Calu3 (cell line): ENCODE measurements around the gene HSPG2. TPM values are rescaled to one million over a fixed set of nuclear protein-coding genes. Genes with fewer than 3 reads are reported as not detected.
A peak's percentile ranks its signal among the peaks of the same experiment; 100 is the strongest.

ENCODE experiments used
- BruUV-seq: library from RNA; stranded (reverse); fragments of 400-500 nt; replicated peaks from 2 replicates; lab custom pipeline; 2021; lab: Mats Ljungman, UMichigan
- CTCF ChIA-PET: fragments of 300-600 bp; sonication (Branson Sonifier 250); formaldehyde crosslinking; loops from one replicate; lab custom pipeline; 2022; ENCODE audit warnings: antibody characterized with exemption; lab: Charles Lee
- DNase-seq: peaks from one replicate; pipeline ENCODE4 v3.0.0; 2022
- H3K27ac Mint-ChIP-seq: one replicate; pipeline ENCODE4 v1.8.0; 2022; ENCODE audit warnings: mixed read lengths; ENCODE audit not compliant: unreplicated experiment
- H3K27me3 Mint-ChIP-seq: one replicate; pipeline ENCODE4 v1.8.0; 2022; ENCODE audit warnings: mixed read lengths; ENCODE audit not compliant: unreplicated experiment
- H3K36me3 Mint-ChIP-seq: one replicate; pipeline ENCODE4 v1.8.0; 2022; ENCODE audit warnings: mild to moderate bottlenecking, moderate library complexity, mixed read lengths; ENCODE audit not compliant: insufficient read depth, unreplicated experiment
- H3K4me1 Mint-ChIP-seq: one replicate; pipeline ENCODE4 v1.8.0; 2022; ENCODE audit warnings: mild to moderate bottlenecking, low read depth, mixed read lengths; ENCODE audit not compliant: unreplicated experiment
- H3K4me3 Mint-ChIP-seq: one replicate; pipeline ENCODE4 v1.8.0; 2022; ENCODE audit warnings: mild to moderate bottlenecking, low read depth, moderate library complexity, mixed read lengths; ENCODE audit not compliant: unreplicated experiment
- H3K9me3 Mint-ChIP-seq: one replicate; pipeline ENCODE4 v1.8.0; 2022; ENCODE audit warnings: low read depth, mixed read lengths; ENCODE audit not compliant: unreplicated experiment
- CTCF ChIP-seq: fragments of 200-600 bp; IDR thresholded peaks from one replicate; pipeline ENCODE4 v1.8.0; 2022; ENCODE audit warnings: antibody characterized with exemption; ENCODE audit not compliant: unreplicated experiment
- intact Hi-C: fragments of 100-400 bp; cut with micrococcal nuclease; formaldehyde crosslinking; loops from one replicate; pipeline ENCODE4 v1.10.0; 2022; ENCODE audit not compliant: unreplicated experiment
- total RNA-seq: library from RNA; stranded (reverse); gene quantifications from 2 replicates; pipeline ENCODE4 v1.2.3, GENCODE V29; 2022

The HSPG2 gene
- total RNA-seq, 1 experiment from 2014 or later = 397 TPM

- H3K4me1 Mint-ChIP-seq = peaks cover 26% of the 10 kb centered on the region
- H3K4me3 Mint-ChIP-seq = peak overlapping the region; percentile 59
- H3K36me3 Mint-ChIP-seq = peaks cover 22% of the 10 kb centered on the region
- no peaks in the 10 kb centered on the region for H3K27me3 Mint-ChIP-seq
- peak overlapping the region; percentile 73 for H3K27ac Mint-ChIP-seq
- intact Hi-C loops = no loop called here
- no peak for TF ChIP-seq CTCF
- H3K9me3 Mint-ChIP-seq = no peaks in the 10 kb centered on the region
- CTCF ChIA-PET = interaction anchor here (0.9 kb wide), 1 partner anchor 17 kb away, joined by 4 read pairs; no protein-coding TSS in a partner anchor
- BruUV-seq = no TSS peak
- DNase-seq = peak; percentile 86
Observed at GRCh38 chr1:21956720-21957552, 19.8 kb upstream of the HSPG2 start.

GRCh38 chr1:21955501-21956281, 18.6 kb upstream of the HSPG2 start:
- CTCF ChIA-PET = interaction anchor here (1.0 kb wide), 1 partner anchor 16 kb away, joined by 3 read pairs; no protein-coding TSS in a partner anchor
- no peaks in the 10 kb centered on the region for H3K27me3 Mint-ChIP-seq
- H3K4me1 Mint-ChIP-seq = peaks cover 26% of the 10 kb centered on the region
- no peak overlapping the region for H3K27ac Mint-ChIP-seq
- no peak overlapping the region for H3K4me3 Mint-ChIP-seq
- no TSS peak for BruUV-seq
- no peak for TF ChIP-seq CTCF
- peaks cover 22% of the 10 kb centered on the region for H3K36me3 Mint-ChIP-seq
- DNase-seq = no peak
- no peaks in the 10 kb centered on the region for H3K9me3 Mint-ChIP-seq
- intact Hi-C loops = no loop called here

- CTCF ChIA-PET = interaction anchor here (0.7 to 1.0 kb wide), 2 partner anchors 15 to 538 kb away, joined by 3 read pairs; no protein-coding TSS in a partner anchor
- H3K27me3 Mint-ChIP-seq = no peaks in the 10 kb centered on the region
- H3K4me3 Mint-ChIP-seq = no peak overlapping the region
- no peaks in the 10 kb centered on the region for H3K9me3 Mint-ChIP-seq
- no peak for TF ChIP-seq CTCF
- no peak for DNase-seq
- H3K4me1 Mint-ChIP-seq = peaks cover 26% of the 10 kb centered on the region
- no peak overlapping the region for H3K27ac Mint-ChIP-seq
- no TSS peak for BruUV-seq
- H3K36me3 Mint-ChIP-seq = peaks cover 22% of the 10 kb centered on the region
- intact Hi-C loops = no loop called here
Observed at GRCh38 chr1:21955058-21955457, 17.9 kb upstream of the HSPG2 start.

- BruUV-seq = no TSS peak
- intact Hi-C loops = no loop called here
- peaks cover 17% of the 10 kb centered on the region for H3K36me3 Mint-ChIP-seq
- no peak overlapping the region for H3K27ac Mint-ChIP-seq
- H3K4me3 Mint-ChIP-seq = no peak overlapping the region
- H3K4me1 Mint-ChIP-seq = peaks cover 17% of the 10 kb centered on the region
- DNase-seq = no peak
- H3K9me3 Mint-ChIP-seq = no peaks in the 10 kb centered on the region
- CTCF ChIA-PET = no interaction called here
- no peak for TF ChIP-seq CTCF
- H3K27me3 Mint-ChIP-seq = no peaks in the 10 kb centered on the region
Observed at GRCh38 chr1:21952786-21953520, 15.8 kb upstream of the HSPG2 start.
